NCI-H187 treated with DMSO at 0.1 percent for 48 hours (cell line): ENCODE results near the gene GDPD4.

ENCODE experiments used
- DNase-seq: peaks from one replicate; lab custom pipeline; 2025; lab: John Stamatoyannopoulos, UW

GDPD4 gene

GRCh38 chr11:77175021-77175842, 126.3 kb downstream of the GDPD4 start:
- no peak for DNase-seq

DNA sequence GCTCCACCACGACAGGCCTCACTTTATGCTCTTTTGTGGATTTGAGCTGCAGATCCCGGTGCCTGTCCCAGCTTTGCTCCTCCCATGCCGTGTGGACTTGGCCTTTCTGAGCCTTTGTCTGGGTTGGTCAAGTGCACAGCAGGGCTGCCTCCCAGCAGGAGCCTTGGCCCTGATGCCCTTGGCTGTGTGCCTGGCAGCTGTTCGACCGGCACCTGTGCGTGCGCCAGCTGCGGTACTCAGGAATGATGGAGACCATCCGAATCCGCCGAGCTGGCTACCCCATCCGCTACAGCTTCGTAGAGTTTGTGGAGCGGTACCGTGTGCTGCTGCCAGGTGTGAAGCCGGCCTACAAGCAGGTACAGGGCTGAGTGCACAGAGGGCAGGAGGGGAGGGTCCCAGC, 126.9 kb downstream of the GDPD4 start:
- DNase-seq = no peak

DNA sequence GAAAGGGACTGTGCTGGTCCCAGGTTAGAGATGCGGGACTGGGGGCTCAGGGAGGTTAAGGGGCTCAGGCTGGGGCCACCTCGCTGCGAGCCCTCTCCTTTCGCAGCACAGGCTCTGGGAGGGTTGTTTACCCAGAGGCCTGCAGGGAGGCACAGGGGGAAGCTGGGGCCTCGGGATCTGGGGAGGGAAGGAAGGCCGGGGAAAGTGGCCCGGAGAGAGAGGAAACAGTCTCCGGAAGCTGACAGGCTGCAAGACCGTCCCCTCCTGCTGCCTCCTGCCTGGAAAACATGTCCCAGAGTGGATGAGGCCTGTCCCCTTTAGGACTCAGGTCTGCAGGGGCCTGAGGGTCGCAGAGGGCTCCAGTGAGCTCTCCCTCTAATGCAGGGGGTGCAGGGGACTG, 128.0 kb downstream of the GDPD4 start:
- DNase-seq = no peak

GRCh38 chr11:77172666-77172982, 128.9 kb downstream of the GDPD4 start:
- no peak for DNase-seq

- DNase-seq = no peak
These were observed 129.4 kb downstream of the GDPD4 start for GRCh38 chr11:77171885-77172665.

DNA sequence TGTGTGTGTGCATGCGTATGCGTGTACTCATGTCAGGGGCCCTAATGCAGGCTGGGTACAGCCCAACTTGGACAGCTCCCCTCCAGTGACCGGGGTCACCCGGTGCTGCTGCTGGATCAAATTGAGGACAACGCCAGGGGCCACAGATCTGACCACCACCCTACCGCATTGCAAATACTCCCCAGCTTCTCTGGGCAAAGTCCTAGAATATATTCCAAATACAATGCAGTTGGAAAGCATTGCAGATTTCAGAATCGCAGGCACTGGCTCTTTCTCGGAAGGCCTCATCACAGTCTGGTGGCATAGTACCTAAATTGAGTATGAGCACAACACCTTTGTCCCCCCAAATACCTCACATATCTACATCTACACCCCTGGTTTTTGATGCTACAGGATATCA, 130.2 kb downstream of the GDPD4 start:
- no peak for DNase-seq

- DNase-seq = no peak
These were observed 131.4 kb downstream of the GDPD4 start for GRCh38 chr11:77170107-77170506.

DNA sequence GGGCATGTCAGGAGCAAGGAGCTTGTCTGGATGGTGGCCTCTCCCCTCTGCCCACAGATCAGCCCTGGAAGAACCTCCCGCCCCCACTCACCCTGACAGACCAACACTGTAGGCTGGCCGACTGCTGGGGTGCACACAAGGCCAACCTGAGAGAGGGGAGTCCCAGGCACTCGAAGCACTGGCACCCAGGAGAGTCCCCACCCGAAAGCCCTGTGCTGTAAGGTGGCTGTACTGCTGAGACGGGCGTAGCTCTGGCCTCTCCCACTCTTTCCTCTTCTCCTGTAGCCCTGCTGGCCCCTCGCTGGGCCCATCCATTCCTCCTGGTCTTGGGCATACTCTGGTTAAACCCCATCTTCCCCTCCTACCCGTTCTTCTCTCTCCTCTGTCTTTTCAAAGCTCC, 133.7 kb downstream of the GDPD4 start:
- no peak for DNase-seq

DNA sequence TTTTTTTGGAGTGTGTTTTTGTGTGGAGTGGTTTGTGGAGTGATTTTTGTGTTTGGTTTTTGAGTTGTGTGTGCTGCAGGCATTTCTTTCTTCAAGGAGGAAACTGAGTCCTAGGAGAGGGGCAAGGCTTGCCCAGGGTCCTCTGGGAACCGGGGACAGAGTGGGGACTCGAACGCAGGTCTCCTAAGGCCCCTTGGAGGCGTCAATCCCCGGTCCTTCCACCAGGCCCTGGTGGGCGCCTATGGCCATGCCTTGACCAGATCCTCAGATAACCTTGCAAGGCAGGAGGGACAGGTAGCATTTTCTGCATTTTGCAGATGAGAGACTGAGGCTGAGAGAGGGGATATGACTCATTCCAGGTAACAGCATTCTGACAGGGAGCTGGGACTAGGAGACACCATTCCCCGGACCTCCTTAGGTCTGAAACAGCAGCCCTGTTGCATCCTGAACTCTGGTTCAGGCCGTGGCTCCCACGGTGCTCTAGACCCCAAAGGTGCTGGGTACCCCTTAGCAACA, 134.3 kb downstream of the GDPD4 start:
- DNase-seq = no peak
